HepG2 (cell line): ENCODE data around the gene BICDL2. TPM values are rescaled to one million over a fixed set of nuclear protein-coding genes. Genes with fewer than 3 reads are reported as not detected.
A peak's percentile ranks its signal among the peaks of the same experiment; 100 is the strongest.

Source experiments
- BRD4 ChIP-seq: sonication (generic); formaldehyde crosslinking; IDR thresholded peaks from 2 replicates; pipeline ENCODE4 v1.4.0; 2020; ENCODE audit warnings: missing genetic modification reagents
- CEBPG ChIP-seq: IDR thresholded peaks from 2 replicates; pipeline ENCODE4 v1.6.1; 2016
- FOXA1 ChIP-seq, 2 experiments: fragments of 450-650 bp in 1 of 2; sonication (generic) in 1 of 2; formaldehyde crosslinking in 1 of 2; IDR thresholded peaks; 2 replicates each; pipeline versions ENCODE4 v1.4.0 to v1.6.1; 2016 to 2020; ENCODE audit warnings: missing genetic modification reagents in 1 of 2
- ZBTB42 ChIP-seq: sonication (generic); formaldehyde crosslinking; IDR thresholded peaks from 2 replicates; pipeline ENCODE4 v1.5.0; 2020; ENCODE audit warnings: mild to moderate bottlenecking, missing genetic modification reagents
- ZNF33B ChIP-seq: sonication (generic); formaldehyde crosslinking; IDR thresholded peaks from 2 replicates; pipeline ENCODE4 v1.5.1; 2020; ENCODE audit warnings: mild to moderate bottlenecking, missing genetic modification reagents
- ZNF607 ChIP-seq: sonication (generic); formaldehyde crosslinking; IDR thresholded peaks from 2 replicates; pipeline ENCODE4 v1.5.1; 2020; ENCODE audit warnings: missing genetic modification reagents, mild to moderate bottlenecking, borderline replicate concordance
- polyA plus RNA-seq, 8 experiments: library from polyadenylated mRNA; depleted of rRNA in 3 of 8; stranded (reverse) in 7 of 8; unstranded in 1 of 8; fragments of >200 nt; fragmentation: Illumina TruSeq in 4 of 8; extraction: Trizol in 4 of 8; gene quantifications; 2 replicates each; pipeline versions ENCODE4 v1.2.1 to v1.2.3, GENCODE V29; 2011 to 2016; ENCODE audit warnings: low read depth in 4 of 8, missing spikeins in 1 of 8, mixed read lengths in 1 of 8; ENCODE audit not compliant: insufficient read depth in 1 of 8
- total RNA-seq, 5 experiments: library from RNA; depleted of rRNA; stranded (reverse); fragments of >200 nt; fragmentation: Illumina TruSeq; extraction: Trizol; gene quantifications; 2 replicates each; pipeline ENCODE4 v1.2.3, GENCODE V29; 2016; ENCODE audit warnings: low read depth in 1 of 5
- TF ChIP-seq, protein P1 (sequence below): sonication (generic); formaldehyde crosslinking; IDR thresholded peaks from 2 replicates; pipeline ENCODE4 v1.4.0; 2020; ENCODE audit warnings: missing genetic modification reagents, borderline replicate concordance
- TF ChIP-seq, protein P2 (sequence below): sonication (generic); formaldehyde crosslinking; IDR thresholded peaks from 2 replicates; pipeline ENCODE4 v1.5.1; 2020; ENCODE audit warnings: mild to moderate bottlenecking, missing genetic modification reagents, moderate library complexity
- TF ChIP-seq, protein P3 (sequence below): fragments of 450-650 bp; IDR thresholded peaks from 2 replicates; pipeline ENCODE4 v1.6.1; 2017; ENCODE audit warnings: mild to moderate bottlenecking
- TF ChIP-seq, protein P4 (sequence below): sonication (generic); formaldehyde crosslinking; IDR thresholded peaks from 2 replicates; pipeline ENCODE4 v1.4.0; 2020; ENCODE audit warnings: missing genetic modification reagents, borderline replicate concordance

The BICDL2 gene
- total and polyA plus RNA-seq, 2 of the 13 experiments (the other 11 are each of a cell fraction or from before 2014, with no cell fraction given) = 0.12 TPM; not detected in 1

DNA sequence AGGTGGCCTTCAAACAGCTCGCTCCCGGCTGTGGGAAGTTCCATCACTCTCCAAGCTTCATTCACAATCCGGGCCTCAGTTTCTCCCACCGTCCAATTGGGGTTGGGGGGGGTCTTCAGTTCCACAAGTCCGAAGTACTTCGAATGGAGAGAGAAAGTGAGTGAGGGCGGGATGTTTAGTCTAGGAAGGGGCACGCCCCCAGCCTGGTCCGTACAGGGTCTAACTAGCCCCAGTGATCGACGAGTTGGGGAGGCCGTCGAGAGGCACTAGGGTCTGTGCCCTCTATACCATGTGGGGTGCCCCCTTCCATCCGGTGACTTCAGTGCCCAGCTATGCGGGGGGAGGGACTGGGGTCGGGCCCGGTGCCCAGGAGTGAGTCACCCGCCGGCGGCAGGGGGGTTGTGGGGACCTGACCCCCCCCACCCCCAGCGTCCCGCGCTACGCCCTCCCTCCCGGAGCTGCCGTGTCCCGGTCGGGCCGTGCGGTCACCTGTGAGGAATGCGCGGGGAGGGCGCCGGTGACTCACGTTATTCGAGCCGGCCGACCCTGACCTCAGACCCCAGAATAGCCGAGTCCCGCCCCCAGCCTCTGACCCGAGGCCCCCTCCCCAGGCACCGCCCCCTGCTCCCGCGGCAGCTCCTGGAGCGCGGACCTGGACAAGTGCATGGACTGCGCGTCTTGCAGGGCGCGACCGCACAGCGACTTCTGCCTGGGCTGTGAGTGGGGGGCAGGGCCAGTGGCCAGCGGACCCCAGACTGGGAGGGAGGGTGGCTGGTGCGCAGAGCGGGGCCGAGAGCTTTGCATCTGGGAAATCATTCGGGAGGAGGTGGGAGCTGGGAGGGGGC lies 15.9 kb downstream of the BICDL2 start (continued):
- TF ChIP-seq, protein P1, sequence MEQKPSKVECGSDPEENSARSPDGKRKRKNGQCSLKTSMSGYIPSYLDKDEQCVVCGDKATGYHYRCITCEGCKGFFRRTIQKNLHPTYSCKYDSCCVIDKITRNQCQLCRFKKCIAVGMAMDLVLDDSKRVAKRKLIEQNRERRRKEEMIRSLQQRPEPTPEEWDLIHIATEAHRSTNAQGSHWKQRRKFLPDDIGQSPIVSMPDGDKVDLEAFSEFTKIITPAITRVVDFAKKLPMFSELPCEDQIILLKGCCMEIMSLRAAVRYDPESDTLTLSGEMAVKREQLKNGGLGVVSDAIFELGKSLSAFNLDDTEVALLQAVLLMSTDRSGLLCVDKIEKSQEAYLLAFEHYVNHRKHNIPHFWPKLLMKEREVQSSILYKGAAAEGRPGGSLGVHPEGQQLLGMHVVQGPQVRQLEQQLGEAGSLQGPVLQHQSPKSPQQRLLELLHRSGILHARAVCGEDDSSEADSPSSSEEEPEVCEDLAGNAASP (CRISPR knock-in tag) = peak; percentile 84
- TF ChIP-seq FOXA1 (IDR thresholded peaks at IDR 0.05) (no peak), FOXA1 (CRISPR knock-in tag; IDR thresholded peaks at IDR 0.05) (no peak), BRD4 (CRISPR knock-in tag) (peak; percentile 30), ZNF33B (no peak), ZBTB42 (CRISPR knock-in tag) (no peak), ZNF607 (CRISPR knock-in tag) (no peak), CEBPG (CRISPR knock-in tag) (no peak)
- TF ChIP-seq, protein P2, sequence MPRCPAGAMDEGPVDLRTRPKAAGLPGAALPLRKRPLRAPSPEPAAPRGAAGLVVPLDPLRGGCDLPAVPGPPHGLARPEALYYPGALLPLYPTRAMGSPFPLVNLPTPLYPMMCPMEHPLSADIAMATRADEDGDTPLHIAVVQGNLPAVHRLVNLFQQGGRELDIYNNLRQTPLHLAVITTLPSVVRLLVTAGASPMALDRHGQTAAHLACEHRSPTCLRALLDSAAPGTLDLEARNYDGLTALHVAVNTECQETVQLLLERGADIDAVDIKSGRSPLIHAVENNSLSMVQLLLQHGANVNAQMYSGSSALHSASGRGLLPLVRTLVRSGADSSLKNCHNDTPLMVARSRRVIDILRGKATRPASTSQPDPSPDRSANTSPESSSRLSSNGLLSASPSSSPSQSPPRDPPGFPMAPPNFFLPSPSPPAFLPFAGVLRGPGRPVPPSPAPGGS (CRISPR knock-in tag) = peak; percentile 53; the same call in 1 of the 2 replicates
- TF ChIP-seq, protein P3, sequence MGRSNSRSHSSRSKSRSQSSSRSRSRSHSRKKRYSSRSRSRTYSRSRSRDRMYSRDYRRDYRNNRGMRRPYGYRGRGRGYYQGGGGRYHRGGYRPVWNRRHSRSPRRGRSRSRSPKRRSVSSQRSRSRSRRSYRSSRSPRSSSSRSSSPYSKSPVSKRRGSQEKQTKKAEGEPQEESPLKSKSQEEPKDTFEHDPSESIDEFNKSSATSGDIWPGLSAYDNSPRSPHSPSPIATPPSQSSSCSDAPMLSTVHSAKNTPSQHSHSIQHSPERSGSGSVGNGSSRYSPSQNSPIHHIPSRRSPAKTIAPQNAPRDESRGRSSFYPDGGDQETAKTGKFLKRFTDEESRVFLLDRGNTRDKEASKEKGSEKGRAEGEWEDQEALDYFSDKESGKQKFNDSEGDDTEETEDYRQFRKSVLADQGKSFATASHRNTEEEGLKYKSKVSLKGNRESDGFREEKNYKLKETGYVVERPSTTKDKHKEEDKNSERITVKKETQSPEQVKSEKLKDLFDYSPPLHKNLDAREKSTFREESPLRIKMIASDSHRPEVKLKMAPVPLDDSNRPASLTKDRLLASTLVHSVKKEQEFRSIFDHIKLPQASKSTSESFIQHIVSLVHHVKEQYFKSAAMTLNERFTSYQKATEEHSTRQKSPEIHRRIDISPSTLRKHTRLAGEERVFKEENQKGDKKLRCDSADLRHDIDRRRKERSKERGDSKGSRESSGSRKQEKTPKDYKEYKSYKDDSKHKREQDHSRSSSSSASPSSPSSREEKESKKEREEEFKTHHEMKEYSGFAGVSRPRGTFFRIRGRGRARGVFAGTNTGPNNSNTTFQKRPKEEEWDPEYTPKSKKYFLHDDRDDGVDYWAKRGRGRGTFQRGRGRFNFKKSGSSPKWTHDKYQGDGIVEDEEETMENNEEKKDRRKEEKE = no peak
- TF ChIP-seq, protein P4, sequence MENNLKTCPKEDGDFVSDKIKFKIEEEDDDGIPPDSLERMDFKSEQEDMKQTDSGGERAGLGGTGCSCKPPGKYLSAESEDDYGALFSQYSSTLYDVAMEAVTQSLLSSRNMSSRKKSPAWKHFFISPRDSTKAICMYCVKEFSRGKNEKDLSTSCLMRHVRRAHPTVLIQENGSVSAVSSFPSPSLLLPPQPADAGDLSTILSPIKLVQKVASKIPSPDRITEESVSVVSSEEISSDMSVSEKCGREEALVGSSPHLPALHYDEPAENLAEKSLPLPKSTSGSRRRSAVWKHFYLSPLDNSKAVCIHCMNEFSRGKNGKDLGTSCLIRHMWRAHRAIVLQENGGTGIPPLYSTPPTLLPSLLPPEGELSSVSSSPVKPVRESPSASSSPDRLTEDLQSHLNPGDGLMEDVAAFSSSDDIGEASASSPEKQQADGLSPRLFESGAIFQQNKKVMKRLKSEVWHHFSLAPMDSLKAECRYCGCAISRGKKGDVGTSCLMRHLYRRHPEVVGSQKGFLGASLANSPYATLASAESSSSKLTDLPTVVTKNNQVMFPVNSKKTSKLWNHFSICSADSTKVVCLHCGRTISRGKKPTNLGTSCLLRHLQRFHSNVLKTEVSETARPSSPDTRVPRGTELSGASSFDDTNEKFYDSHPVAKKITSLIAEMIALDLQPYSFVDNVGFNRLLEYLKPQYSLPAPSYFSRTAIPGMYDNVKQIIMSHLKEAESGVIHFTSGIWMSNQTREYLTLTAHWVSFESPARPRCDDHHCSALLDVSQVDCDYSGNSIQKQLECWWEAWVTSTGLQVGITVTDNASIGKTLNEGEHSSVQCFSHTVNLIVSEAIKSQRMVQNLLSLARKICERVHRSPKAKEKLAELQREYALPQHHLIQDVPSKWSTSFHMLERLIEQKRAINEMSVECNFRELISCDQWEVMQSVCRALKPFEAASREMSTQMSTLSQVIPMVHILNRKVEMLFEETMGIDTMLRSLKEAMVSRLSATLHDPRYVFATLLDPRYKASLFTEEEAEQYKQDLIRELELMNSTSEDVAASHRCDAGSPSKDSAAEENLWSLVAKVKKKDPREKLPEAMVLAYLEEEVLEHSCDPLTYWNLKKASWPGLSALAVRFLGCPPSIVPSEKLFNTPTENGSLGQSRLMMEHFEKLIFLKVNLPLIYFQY (CRISPR knock-in tag) = no peak; the same call in 1 of the 2 replicates
- TF ChIP-seq, all 625 proteins: peak for 264
